ENCODE data around the gene BBS12.

DNA sequence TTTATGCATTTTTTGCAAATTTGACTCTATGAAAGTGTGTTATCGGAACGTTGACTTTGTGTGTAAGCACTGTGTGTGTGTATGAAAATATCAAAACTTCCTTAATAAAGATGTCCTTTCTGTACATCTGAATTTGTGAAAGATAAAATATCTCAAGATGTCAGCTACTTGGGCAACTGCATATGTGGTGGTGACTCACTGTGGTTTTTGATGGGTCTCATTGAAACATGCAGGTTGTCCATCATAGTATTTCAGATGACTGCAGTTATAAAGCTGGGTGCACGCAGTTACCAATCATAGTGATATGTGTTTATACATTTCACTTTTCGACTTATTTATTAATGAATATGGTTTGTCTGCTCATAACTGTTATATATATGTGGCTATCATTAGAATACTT, 19.7 kb upstream of the BBS12 start:
- TF ChIP-seq, protein P1, sequence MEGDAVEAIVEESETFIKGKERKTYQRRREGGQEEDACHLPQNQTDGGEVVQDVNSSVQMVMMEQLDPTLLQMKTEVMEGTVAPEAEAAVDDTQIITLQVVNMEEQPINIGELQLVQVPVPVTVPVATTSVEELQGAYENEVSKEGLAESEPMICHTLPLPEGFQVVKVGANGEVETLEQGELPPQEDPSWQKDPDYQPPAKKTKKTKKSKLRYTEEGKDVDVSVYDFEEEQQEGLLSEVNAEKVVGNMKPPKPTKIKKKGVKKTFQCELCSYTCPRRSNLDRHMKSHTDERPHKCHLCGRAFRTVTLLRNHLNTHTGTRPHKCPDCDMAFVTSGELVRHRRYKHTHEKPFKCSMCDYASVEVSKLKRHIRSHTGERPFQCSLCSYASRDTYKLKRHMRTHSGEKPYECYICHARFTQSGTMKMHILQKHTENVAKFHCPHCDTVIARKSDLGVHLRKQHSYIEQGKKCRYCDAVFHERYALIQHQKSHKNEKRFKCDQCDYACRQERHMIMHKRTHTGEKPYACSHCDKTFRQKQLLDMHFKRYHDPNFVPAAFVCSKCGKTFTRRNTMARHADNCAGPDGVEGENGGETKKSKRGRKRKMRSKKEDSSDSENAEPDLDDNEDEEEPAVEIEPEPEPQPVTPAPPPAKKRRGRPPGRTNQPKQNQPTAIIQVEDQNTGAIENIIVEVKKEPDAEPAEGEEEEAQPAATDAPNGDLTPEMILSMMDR (IDR thresholded peaks at IDR 0.05), result no peak
- no peak for TF ChIP-seq POLR2A (IDR thresholded peaks at IDR 0.05)

All from heart left ventricle (tissue), 13 donors.